ENCODE data around the gene CLNK.

DNA sequence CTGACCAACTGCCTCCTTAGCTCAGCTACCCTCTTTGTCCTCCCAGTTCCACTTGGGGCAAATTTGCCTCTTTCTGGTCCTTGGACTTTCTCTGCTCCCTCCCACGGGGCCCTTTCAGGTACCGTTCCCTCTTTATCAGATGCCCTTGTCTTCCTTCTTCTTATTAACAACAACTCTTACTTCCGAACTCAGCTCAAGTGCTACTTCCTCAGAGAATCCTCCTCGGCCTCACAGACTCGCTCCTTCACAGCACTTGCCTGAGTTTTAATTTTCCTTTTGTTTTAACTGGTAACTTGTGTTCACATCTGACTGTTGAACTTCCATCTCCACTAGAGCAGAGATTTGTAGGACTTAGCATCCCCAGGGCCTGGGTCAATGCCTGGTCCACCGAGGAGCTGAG lies 85.7 kb downstream of the CLNK start:
- TF ChIP-seq CTCF (IDR thresholded peaks at IDR 0.05 in 8 of 11, conservative IDR thresholded peaks at IDR 0.05 in 3 of 11) (no peak), POLR2A (IDR thresholded peaks at IDR 0.05) (no peak), POLR2AphosphoS5 (IDR thresholded peaks at IDR 0.05) (no peak)
